Liver (tissue), 9 donors: ENCODE results near the gene CUL3. TPM values are rescaled to one million over a fixed set of nuclear protein-coding genes. Genes with fewer than 3 reads are reported as not detected.

Experiments used
- DNase-seq: peaks from one replicate; pipeline ENCODE4 v3.0.0-alpha.2; 2017; ENCODE audit warnings: low spot score
- H3K27ac ChIP-seq, 2 donors: one replicate each; pipeline ENCODE4 v1.7.0; 2013; ENCODE audit warnings: inconsistent platforms in 2 of 2, low read length in 2 of 2, control low read depth in 1 of 2, low read depth in 1 of 2, mild to moderate bottlenecking in 1 of 2
- H3K27me3 ChIP-seq, 4 donors: one replicate each; pipeline versions ENCODE4 v1.6.1 to v1.7.0; 2013; ENCODE audit warnings: low read length in 3 of 4, inconsistent platforms in 1 of 4, mild to moderate bottlenecking in 1 of 4, moderate library complexity in 1 of 4; ENCODE audit not compliant: control insufficient read depth in 4 of 4, insufficient read depth in 4 of 4
- H3K36me3 ChIP-seq, 4 donors: one replicate each; pipeline versions ENCODE4 v1.6.1 to v1.7.0; 2013; ENCODE audit warnings: low read length in 3 of 4, mild to moderate bottlenecking in 3 of 4, low read depth in 1 of 4, moderate library complexity in 1 of 4; ENCODE audit not compliant: control insufficient read depth in 4 of 4, insufficient read depth in 3 of 4
- H3K4me1 ChIP-seq, 4 donors: one replicate each; pipeline versions ENCODE4 v1.6.1 to v1.7.0; 2013; ENCODE audit warnings: low read length in 3 of 4, mild to moderate bottlenecking in 3 of 4, moderate library complexity in 1 of 4; ENCODE audit not compliant: control insufficient read depth in 4 of 4, insufficient read depth in 4 of 4
- H3K4me3 ChIP-seq, 3 donors: one replicate each; pipeline versions ENCODE4 v1.6.1 to v1.7.0; 2013; ENCODE audit warnings: low read length in 3 of 3, control low read depth in 1 of 3, low read depth in 1 of 3, mild to moderate bottlenecking in 1 of 3
- H3K9ac ChIP-seq, 2 donors: one replicate each; pipeline ENCODE4 v1.7.0; 2013; ENCODE audit warnings: low read length in 2 of 2, mild to moderate bottlenecking in 2 of 2, moderate library complexity in 2 of 2, control low read depth in 1 of 2, low read depth in 1 of 2
- H3K9me3 ChIP-seq, 4 donors: one replicate each; pipeline versions ENCODE4 v1.6.1 to v1.7.0; 2013; ENCODE audit warnings: low read length in 3 of 4; ENCODE audit not compliant: control insufficient read depth in 4 of 4
- CTCF ChIP-seq: fragments of 150-350 bp; IDR thresholded peaks from 2 replicates; pipeline ENCODE4 v1.5.1; 2017; ENCODE audit warnings: improper control_type of control experiment, low read depth, low read length; ENCODE audit not compliant: missing input control
- EGR1 ChIP-seq, 2 donors: IDR thresholded peaks; 2 replicates each; pipeline ENCODE4 v1.6.1; 2016 to 2018; ENCODE audit warnings: antibody characterized with exemption in 2 of 2, low read depth in 2 of 2
- FOXA1 ChIP-seq: IDR thresholded peaks from 2 replicates; pipeline ENCODE4 v1.6.1; 2016; ENCODE audit warnings: antibody characterized with exemption
- FOXA2 ChIP-seq: IDR thresholded peaks from 2 replicates; pipeline ENCODE4 v1.6.1; 2016; ENCODE audit warnings: antibody characterized with exemption
- GABPA ChIP-seq, 2 donors: IDR thresholded peaks in 1 of 2; conservative IDR thresholded peaks in 1 of 2; 2 replicates each; pipeline ENCODE4 v1.6.1; 2016; ENCODE audit warnings: antibody characterized with exemption in 2 of 2, mild to moderate bottlenecking in 1 of 2, moderate library complexity in 1 of 2
- HNF4A ChIP-seq, 2 donors: conservative IDR thresholded peaks; 2 replicates each; pipeline ENCODE4 v1.6.1; 2016; ENCODE audit warnings: antibody characterized with exemption in 2 of 2, mild to moderate bottlenecking in 2 of 2
- HNF4G ChIP-seq: IDR thresholded peaks from 2 replicates; pipeline ENCODE4 v1.6.1; 2016; ENCODE audit warnings: antibody characterized with exemption
- JUND ChIP-seq, 2 donors: IDR thresholded peaks; 2 replicates each; pipeline ENCODE4 v1.6.1; 2016; ENCODE audit warnings: antibody characterized with exemption in 2 of 2
- NR2F2 ChIP-seq: IDR thresholded peaks from 2 replicates; pipeline ENCODE4 v1.6.1; 2016; ENCODE audit warnings: antibody characterized with exemption
- RAD21 ChIP-seq, 2 donors: IDR thresholded peaks; 2 replicates each; pipeline ENCODE4 v1.6.1; 2016; ENCODE audit warnings: antibody characterized with exemption in 2 of 2, mild to moderate bottlenecking in 2 of 2
- RXRA ChIP-seq, 2 donors: IDR thresholded peaks; 2 replicates each; pipeline ENCODE4 v1.6.1; 2017 to 2018; ENCODE audit warnings: antibody characterized with exemption in 2 of 2, mild to moderate bottlenecking in 1 of 2
- SP1 ChIP-seq: IDR thresholded peaks from 2 replicates; pipeline ENCODE4 v1.6.1; 2018; ENCODE audit warnings: antibody characterized with exemption, mild to moderate bottlenecking
- TAF1 ChIP-seq: conservative IDR thresholded peaks from 2 replicates; pipeline ENCODE4 v1.6.1; 2016; ENCODE audit warnings: antibody characterized with exemption, mild to moderate bottlenecking
- YY1 ChIP-seq: IDR thresholded peaks from 2 replicates; pipeline ENCODE4 v1.6.1; 2016; ENCODE audit warnings: antibody characterized with exemption, mild to moderate bottlenecking
- WGBS: extraction: QIAGEN DNeasy Blood & Tissue Kit; methylation state at CpG from one replicate; pipeline ENCODE4 v1.1.7; 2013; 5-methylcytosine and 5-hydroxymethylcytosine counted together
- polyA plus RNA-seq, 2 donors: library from polyadenylated mRNA; stranded (reverse) in 1 of 2; unstranded in 1 of 2; fragments of 200-250 nt in 1 of 2; fragments of >200 nt in 1 of 2; fragmentation: Nextera tagmentation in 1 of 2; extraction: Ambion mirVana in 1 of 2; gene quantifications; one replicate each; pipeline versions ENCODE4 v1.2.1 to v1.2.3, GENCODE V29; 2013 to 2015
- total RNA-seq, 2 donors: library from RNA; depleted of rRNA; stranded (reverse); fragments of >200 nt; gene quantifications; one replicate each; pipeline ENCODE4 v1.2.3, GENCODE V29; 2014
- TF ChIP-seq, protein P1 (sequence below): IDR thresholded peaks from 2 replicates; pipeline ENCODE4 v1.6.1; 2016; ENCODE audit warnings: antibody characterized with exemption
- TF ChIP-seq, protein P2 (sequence below): IDR thresholded peaks from 2 replicates; pipeline ENCODE4 v1.6.1; 2016; ENCODE audit warnings: antibody characterized with exemption
- TF ChIP-seq, protein P3 (sequence below): IDR thresholded peaks from 2 replicates; pipeline ENCODE4 v1.6.1; 2016; ENCODE audit warnings: antibody characterized with exemption
- donor health status: healthy.
- donor health status: healthy.
- donor health status: healthy.
- donor health status: healthy.
- donor health status: healthy.

CUL3 gene
- total and polyA plus RNA-seq, 4 donors: 24.7 to 48.9 (median 33.1) TPM

DNA sequence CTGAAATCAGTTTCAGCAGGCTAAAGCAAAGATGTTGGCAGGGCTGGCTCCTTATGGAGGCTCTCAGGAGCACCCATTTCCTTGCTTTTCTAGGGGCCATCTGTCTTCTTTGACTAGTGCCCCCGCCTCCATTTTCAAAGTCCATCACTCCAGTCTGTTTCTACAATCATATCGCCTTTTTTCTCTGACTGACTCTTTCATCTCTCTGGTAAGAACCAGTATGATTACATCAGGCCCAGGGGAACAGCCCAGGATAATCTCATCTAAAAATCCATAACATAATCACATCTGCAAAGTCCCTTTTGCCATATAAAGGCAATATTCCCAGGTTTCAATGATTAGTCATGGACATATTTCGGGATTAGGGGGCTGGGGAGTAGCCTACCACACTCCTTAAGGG lies 57.0 kb downstream of the CUL3 start:
- H3K36me3 ChIP-seq: peaks cover 0 to 3% (median 0%) of the 10 kb centered on the region in 4 donors
- H3K9ac ChIP-seq: no peak overlapping the region
- H3K4me3 ChIP-seq: no peak overlapping the region
- H3K9me3 ChIP-seq: no peaks in the 10 kb centered on the region
- peaks cover 4 to 25% (median 12%) of the 10 kb centered on the region in 4 donors for H3K4me1 ChIP-seq
- no peak for TF ChIP-seq GABPA (IDR thresholded peaks at IDR 0.05 in 1 of 2, conservative IDR thresholded peaks at IDR 0.05 in 1 of 2)
- TF ChIP-seq, protein P1, sequence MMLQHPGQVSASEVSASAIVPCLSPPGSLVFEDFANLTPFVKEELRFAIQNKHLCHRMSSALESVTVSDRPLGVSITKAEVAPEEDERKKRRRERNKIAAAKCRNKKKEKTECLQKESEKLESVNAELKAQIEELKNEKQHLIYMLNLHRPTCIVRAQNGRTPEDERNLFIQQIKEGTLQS: no peak
- TF ChIP-seq CTCF: no peak
- no peak for TF ChIP-seq NR2F2
- TF ChIP-seq YY1: no peak
- TF ChIP-seq RXRA (IDR thresholded peaks at IDR 0.05): no peak
- no peak for TF ChIP-seq SP1
- no peak for TF ChIP-seq EGR1 (IDR thresholded peaks at IDR 0.05; ENCODE audit: low read depth in 2 of 2)
- TF ChIP-seq, protein P2, sequence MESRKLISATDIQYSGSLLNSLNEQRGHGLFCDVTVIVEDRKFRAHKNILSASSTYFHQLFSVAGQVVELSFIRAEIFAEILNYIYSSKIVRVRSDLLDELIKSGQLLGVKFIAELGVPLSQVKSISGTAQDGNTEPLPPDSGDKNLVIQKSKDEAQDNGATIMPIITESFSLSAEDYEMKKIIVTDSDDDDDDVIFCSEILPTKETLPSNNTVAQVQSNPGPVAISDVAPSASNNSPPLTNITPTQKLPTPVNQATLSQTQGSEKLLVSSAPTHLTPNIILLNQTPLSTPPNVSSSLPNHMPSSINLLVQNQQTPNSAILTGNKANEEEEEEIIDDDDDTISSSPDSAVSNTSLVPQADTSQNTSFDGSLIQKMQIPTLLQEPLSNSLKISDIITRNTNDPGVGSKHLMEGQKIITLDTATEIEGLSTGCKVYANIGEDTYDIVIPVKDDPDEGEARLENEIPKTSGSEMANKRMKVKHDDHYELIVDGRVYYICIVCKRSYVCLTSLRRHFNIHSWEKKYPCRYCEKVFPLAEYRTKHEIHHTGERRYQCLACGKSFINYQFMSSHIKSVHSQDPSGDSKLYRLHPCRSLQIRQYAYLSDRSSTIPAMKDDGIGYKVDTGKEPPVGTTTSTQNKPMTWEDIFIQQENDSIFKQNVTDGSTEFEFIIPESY: no peak
- TF ChIP-seq, protein P3, sequence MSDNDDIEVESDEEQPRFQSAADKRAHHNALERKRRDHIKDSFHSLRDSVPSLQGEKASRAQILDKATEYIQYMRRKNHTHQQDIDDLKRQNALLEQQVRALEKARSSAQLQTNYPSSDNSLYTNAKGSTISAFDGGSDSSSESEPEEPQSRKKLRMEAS: no peak
- no peak for TF ChIP-seq FOXA2
- TF ChIP-seq HNF4A (conservative IDR thresholded peaks at IDR 0.05): no peak
- TF ChIP-seq FOXA1: no peak
- no peak overlapping the region for H3K27ac ChIP-seq
- WGBS: 74% methylated on average over 3 of the region's 3 CpGs
- DNase-seq: no peak
- H3K27me3 ChIP-seq: no peaks in the 10 kb centered on the region

DNA sequence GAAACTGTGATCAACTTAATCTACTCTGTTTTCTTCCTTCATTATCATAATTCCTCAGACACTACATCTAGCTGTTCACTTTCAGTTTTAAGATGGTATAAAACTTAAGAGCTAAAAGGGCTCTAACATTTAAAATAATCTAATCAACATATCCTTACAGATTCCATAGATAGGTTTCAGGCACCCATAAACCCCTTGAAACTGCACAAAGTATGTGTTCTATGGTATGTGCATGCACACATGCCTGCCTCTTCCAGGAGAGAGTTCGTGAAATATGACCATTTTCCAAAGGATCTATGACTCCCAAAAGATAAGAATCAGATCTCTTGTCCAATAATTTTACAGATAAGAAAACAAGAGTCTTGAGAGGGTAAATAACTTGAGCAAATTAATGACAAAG lies 59.4 kb downstream of the CUL3 start:
- H3K4me3 ChIP-seq: no peak overlapping the region
- WGBS: 77% methylated on average over 1 of the region's 1 CpG
- DNase-seq: no peak
- peaks cover 0 to 3% (median 0%) of the 10 kb centered on the region in 4 donors for H3K36me3 ChIP-seq
- peaks cover 7 to 31% (median 13%) of the 10 kb centered on the region in 4 donors for H3K4me1 ChIP-seq
- TF ChIP-seq GABPA (IDR thresholded peaks at IDR 0.05 in 1 of 2, conservative IDR thresholded peaks at IDR 0.05 in 1 of 2) (no peak), HNF4G (no peak), FOXA2 (no peak), NR2F2 (no peak), YY1 (no peak), JUND (IDR thresholded peaks at IDR 0.05) (no peak), EGR1 (IDR thresholded peaks at IDR 0.05; ENCODE audit: low read depth in 2 of 2) (no peak), CTCF (no peak), RAD21 (IDR thresholded peaks at IDR 0.05) (no peak), FOXA1 (no peak), RXRA (IDR thresholded peaks at IDR 0.05) (no peak), TAF1 (no peak)
- TF ChIP-seq, protein P2: no peak
- TF ChIP-seq, protein P3: no peak
- TF ChIP-seq, protein P1: no peak
- no peaks in the 10 kb centered on the region for H3K9me3 ChIP-seq
- no peak overlapping the region for H3K9ac ChIP-seq
- no peak overlapping the region for H3K27ac ChIP-seq
- H3K27me3 ChIP-seq: no peaks in the 10 kb centered on the region
